ENCODE measurements around the gene PTPRE. TPM values are rescaled to one million over a fixed set of nuclear protein-coding genes. Genes with fewer than 3 reads are reported as not detected.

The PTPRE gene
- polyA plus RNA-seq, 1 donor (not counting 4 experiments of a cell fraction or from before 2014, with no cell fraction given) = 15.1 TPM

DNA sequence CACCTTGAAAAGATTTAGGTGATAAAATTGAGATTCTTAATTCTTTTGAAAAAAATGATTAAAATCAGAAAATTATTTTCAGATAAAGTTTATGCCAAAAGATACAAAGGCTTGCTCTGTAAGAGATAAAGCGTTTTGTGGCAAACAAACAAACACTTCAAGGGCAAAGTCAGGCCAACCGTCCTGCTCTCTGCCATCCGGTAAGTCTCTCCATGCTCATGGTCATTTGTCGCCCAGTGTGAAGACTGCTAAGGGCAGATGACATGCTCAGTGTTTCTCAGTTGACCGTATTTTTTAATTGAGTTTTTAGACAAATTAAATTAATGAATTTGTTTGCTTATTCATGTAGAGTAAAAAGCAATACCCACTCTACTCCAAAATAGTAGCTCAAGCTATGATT, 60.0 kb downstream of the PTPRE start:
- no peak for DNase-seq (ENCODE audit: low read depth, low spot score)
- no peak overlapping the region for H3K9ac ChIP-seq (ENCODE audit: control insufficient read depth, extremely low read depth, insufficient read depth, low read length)
- no peaks in the 10 kb centered on the region for H3K9me1 ChIP-seq (ENCODE audit: control insufficient read depth, extremely low read depth, insufficient read depth, low read length)
- dilution Hi-C loops (cut with MboI; ENCODE audit: extremely low pct_ligation_motif_present, low sequenced_read_pairs) = no loop called here
- H3K27ac ChIP-seq (ENCODE audit: control insufficient read depth, insufficient read depth, low read length) = no peak overlapping the region
- H3K79me2 ChIP-seq (ENCODE audit: control insufficient read depth, insufficient read depth, low read length) = no peaks in the 10 kb centered on the region
- no peak overlapping the region for H3K4me3 ChIP-seq (ENCODE audit: control insufficient read depth in 2 of 3, extremely low read depth in 1 of 3, insufficient read depth in 2 of 3, low read depth in 1 of 3, low read length in 3 of 3)
- H3K27me3 ChIP-seq (ENCODE audit: control insufficient read depth, extremely low read depth, insufficient read depth, low read length) = no peaks in the 10 kb centered on the region
- no peak for FAIRE-seq
- no peak overlapping the region for H2AFZ ChIP-seq (ENCODE audit: control insufficient read depth, low read length)
- no peak for TF ChIP-seq EZH2 (IDR thresholded peaks at IDR 0.05; ENCODE audit: low read length)
- TF ChIP-seq, protein P1, sequence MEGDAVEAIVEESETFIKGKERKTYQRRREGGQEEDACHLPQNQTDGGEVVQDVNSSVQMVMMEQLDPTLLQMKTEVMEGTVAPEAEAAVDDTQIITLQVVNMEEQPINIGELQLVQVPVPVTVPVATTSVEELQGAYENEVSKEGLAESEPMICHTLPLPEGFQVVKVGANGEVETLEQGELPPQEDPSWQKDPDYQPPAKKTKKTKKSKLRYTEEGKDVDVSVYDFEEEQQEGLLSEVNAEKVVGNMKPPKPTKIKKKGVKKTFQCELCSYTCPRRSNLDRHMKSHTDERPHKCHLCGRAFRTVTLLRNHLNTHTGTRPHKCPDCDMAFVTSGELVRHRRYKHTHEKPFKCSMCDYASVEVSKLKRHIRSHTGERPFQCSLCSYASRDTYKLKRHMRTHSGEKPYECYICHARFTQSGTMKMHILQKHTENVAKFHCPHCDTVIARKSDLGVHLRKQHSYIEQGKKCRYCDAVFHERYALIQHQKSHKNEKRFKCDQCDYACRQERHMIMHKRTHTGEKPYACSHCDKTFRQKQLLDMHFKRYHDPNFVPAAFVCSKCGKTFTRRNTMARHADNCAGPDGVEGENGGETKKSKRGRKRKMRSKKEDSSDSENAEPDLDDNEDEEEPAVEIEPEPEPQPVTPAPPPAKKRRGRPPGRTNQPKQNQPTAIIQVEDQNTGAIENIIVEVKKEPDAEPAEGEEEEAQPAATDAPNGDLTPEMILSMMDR (optimal IDR thresholded peaks at IDR 0.05 in 1 of 3, IDR thresholded peaks at IDR 0.05 in 1 of 3, conservative IDR thresholded peaks at IDR 0.05 in 1 of 3; ENCODE audit: extremely low read depth in 1 of 3, insufficient read depth in 2 of 3, low read length in 3 of 3) = no peak
- H4K20me1 ChIP-seq (ENCODE audit: control insufficient read depth, extremely low read depth, insufficient read depth, low read length) = no peaks in the 10 kb centered on the region
- H3K36me3 ChIP-seq (ENCODE audit: control insufficient read depth in 2 of 2, extremely low read depth in 1 of 2, insufficient read depth in 2 of 2, low read length in 2 of 2) = no peaks in the 10 kb centered on the region
- no peaks in the 10 kb centered on the region for H3K9me3 ChIP-seq (ENCODE audit: control insufficient read depth, low read depth, low read length)
- H3K4me1 ChIP-seq (ENCODE audit: control insufficient read depth, extremely low read depth, insufficient read depth, low read length) = no peaks in the 10 kb centered on the region
- H3K4me2 ChIP-seq (ENCODE audit: control insufficient read depth, extremely low read depth, insufficient read depth, low read depth, low read length) = no peak overlapping the region

DNA sequence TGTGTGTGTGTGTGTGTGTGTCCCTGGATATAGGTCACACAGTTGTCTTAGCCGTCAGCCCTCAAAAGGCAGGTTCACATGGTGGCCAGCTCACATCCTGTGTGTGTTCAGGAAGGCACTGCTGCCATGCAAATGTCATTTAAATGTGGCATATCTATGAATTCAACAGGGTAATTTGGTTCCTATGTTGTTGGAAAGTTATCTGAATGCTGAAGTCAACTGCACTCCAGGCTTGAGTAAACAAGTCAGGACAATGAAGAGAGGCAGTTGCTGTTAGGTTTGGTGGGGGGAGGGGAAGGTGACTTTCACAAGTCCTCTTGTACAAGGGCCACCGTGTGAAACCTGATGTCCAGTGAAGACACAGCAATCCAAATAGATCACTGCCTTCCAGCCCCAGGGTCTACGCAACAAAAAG, 61.1 kb downstream of the PTPRE start:
- Histone ChIP-seq H3K9me3 (ENCODE audit: control insufficient read depth, low read depth, low read length) (no peaks in the 10 kb centered on the region), H4K20me1 (ENCODE audit: control insufficient read depth, extremely low read depth, insufficient read depth, low read length) (no peaks in the 10 kb centered on the region), H3K9me1 (ENCODE audit: control insufficient read depth, extremely low read depth, insufficient read depth, low read length) (no peaks in the 10 kb centered on the region), H3K4me3 (ENCODE audit: control insufficient read depth in 2 of 3, extremely low read depth in 1 of 3, insufficient read depth in 2 of 3, low read depth in 1 of 3, low read length in 3 of 3) (no peak overlapping the region), H3K36me3 (ENCODE audit: control insufficient read depth in 2 of 2, extremely low read depth in 1 of 2, insufficient read depth in 2 of 2, low read length in 2 of 2) (no peaks in the 10 kb centered on the region), H3K4me2 (ENCODE audit: control insufficient read depth, extremely low read depth, insufficient read depth, low read depth, low read length) (no peak overlapping the region), H3K27me3 (ENCODE audit: control insufficient read depth, extremely low read depth, insufficient read depth, low read length) (no peaks in the 10 kb centered on the region), H3K9ac (ENCODE audit: control insufficient read depth, extremely low read depth, insufficient read depth, low read length) (no peak overlapping the region), H3K4me1 (ENCODE audit: control insufficient read depth, extremely low read depth, insufficient read depth, low read length) (no peaks in the 10 kb centered on the region), H3K27ac (ENCODE audit: control insufficient read depth, insufficient read depth, low read length) (no peak overlapping the region), H3K79me2 (ENCODE audit: control insufficient read depth, insufficient read depth, low read length) (no peaks in the 10 kb centered on the region), H2AFZ (ENCODE audit: control insufficient read depth, low read length) (no peak overlapping the region)
- TF ChIP-seq EZH2 (IDR thresholded peaks at IDR 0.05; ENCODE audit: low read length) = no peak
- TF ChIP-seq, protein P1 (optimal IDR thresholded peaks at IDR 0.05 in 1 of 3, IDR thresholded peaks at IDR 0.05 in 1 of 3, conservative IDR thresholded peaks at IDR 0.05 in 1 of 3; ENCODE audit: extremely low read depth in 1 of 3, insufficient read depth in 2 of 3, low read length in 3 of 3) = no peak
- dilution Hi-C loops (cut with MboI; ENCODE audit: extremely low pct_ligation_motif_present, low sequenced_read_pairs) = no loop called here
- DNase-seq (ENCODE audit: low read depth, low spot score) (no peak), FAIRE-seq (no peak)

Measured in keratinocyte (primary cell).